HCT116 (cell line): ENCODE results near the gene KRTAP10-10. TPM values are rescaled to one million over a fixed set of nuclear protein-coding genes. Genes with fewer than 3 reads are reported as not detected.
"Not testable (repeated sequence)": the region's sequence is repeated elsewhere in the genome, so short reads cannot be mapped to it uniquely, and the experiment has no call there.

Experiments
- ATAC-seq: fragments of 200-7000 bp; cut with Tn5 transposase; 2 replicates; pipeline ENCODE4 v1.9.1; 2020; ENCODE audit warnings: mild to moderate bottlenecking, moderate library complexity
- BruUV-seq: library from RNA; stranded (reverse); fragments of 400-500 nt; replicated peaks from 2 replicates; lab custom pipeline; 2021; lab: Mats Ljungman, UMichigan
- CTCF ChIA-PET: fragments of 300-600 bp; sonication (Branson Sonifier 250); formaldehyde crosslinking; loops from one replicate; lab custom pipeline; 2021; ENCODE audit warnings: antibody characterized with exemption; lab: Charles Lee
- POLR2A ChIA-PET: fragments of 300-600, 350-600 bp; sonication (Branson Sonifier 250); formaldehyde crosslinking; loops from one replicate; lab custom pipeline; 2021; ENCODE audit warnings: antibody characterized with exemption; lab: Charles Lee
- RAD21 ChIA-PET, 2 experiments: fragments of 300-600 bp; sonication (Branson Sonifier 250); formaldehyde crosslinking; loops; one replicate each; lab custom pipeline; 2023; ENCODE audit warnings: low total read pairs in 2 of 2; ENCODE audit not compliant: uncharacterized antibody in 2 of 2, unreplicated experiment in 2 of 2, low non-redundant PET in 1 of 2; lab: Charles Lee
- DNase-seq: peaks from one replicate; pipeline ENCODE4 v3.0.0-alpha.2; 2010; ENCODE audit warnings: low read depth, low spot score
- H2AFZ ChIP-seq: fragments of 200-600 bp; shearing (Covaris generic), sonication (generic); 2 replicates; pipeline ENCODE4 v1.6.1; 2017; ENCODE audit warnings: low read depth, mixed run types, mixed read lengths, antibody characterized with exemption, low read length; ENCODE audit not compliant: poor library complexity, severe bottlenecking
- H3K27ac ChIP-seq: 2 replicates; pipeline ENCODE4 v1.5.1; 2012; ENCODE audit warnings: low read depth, low read length
- H3K27me3 ChIP-seq: fragments of 200-600 bp; sonication (generic); 2 replicates; pipeline ENCODE4 v1.6.1; 2016; ENCODE audit warnings: mixed run types, low read length, mixed read lengths; ENCODE audit not compliant: insufficient read depth
- H3K36me3 ChIP-seq, 2 experiments: fragments of 200-500 bp in 1 of 2; fragments of 200-600 bp in 1 of 2; sonication (Bioruptor generic) in 1 of 2; sonication (generic) in 1 of 2; 2 replicates each; pipeline versions ENCODE4 v1.5.1 to v1.6.1; 2014 to 2016; ENCODE audit warnings: low read length in 2 of 2, inconsistent platforms in 1 of 2, mixed read lengths in 1 of 2, mixed run types in 1 of 2; ENCODE audit not compliant: insufficient read depth in 2 of 2, control insufficient read depth in 1 of 2
- H3K4me1 ChIP-seq, 2 experiments: fragments of 200-600 bp in 1 of 2; sonication (generic) in 1 of 2; 2 replicates each; pipeline versions ENCODE4 v1.5.1 to v1.6.1; 2012 to 2017; ENCODE audit warnings: low read length in 2 of 2, inconsistent platforms in 1 of 2, mild to moderate bottlenecking in 1 of 2, mixed read lengths in 1 of 2, mixed run types in 1 of 2, moderate library complexity in 1 of 2; ENCODE audit not compliant: insufficient read depth in 2 of 2, control insufficient read depth in 1 of 2
- H3K4me2 ChIP-seq: fragments of 200-600 bp; sonication (generic); 2 replicates; pipeline ENCODE4 v1.6.1; 2017; ENCODE audit warnings: mixed run types, low read length, mixed read lengths
- H3K4me3 ChIP-seq, 2 experiments: fragments of 200-600 bp in 1 of 2; sonication (generic) in 1 of 2; replicated peaks in 1 of 2; 2 replicates each; pipeline ENCODE4 v1.5.1; 2011 to 2016; ENCODE audit warnings: low read length in 2 of 2, control low read depth in 1 of 2, low read depth in 1 of 2, mild to moderate bottlenecking in 1 of 2, mixed read lengths in 1 of 2, mixed run types in 1 of 2
- H3K79me2 ChIP-seq: fragments of 200-600 bp; sonication (generic); 2 replicates; pipeline ENCODE4 v1.6.1; 2017; ENCODE audit warnings: mild to moderate bottlenecking, mixed run types, low read length, moderate library complexity, mixed read lengths; ENCODE audit not compliant: insufficient read depth
- H3K9ac ChIP-seq: fragments of 200-600 bp; sonication (generic); 2 replicates; pipeline ENCODE4 v1.6.1; 2016; ENCODE audit warnings: low read length, mixed read lengths
- H3K9me2 ChIP-seq: fragments of 200-600 bp; sonication (generic), shearing (Covaris generic); 2 replicates; pipeline ENCODE4 v1.6.1; 2017; ENCODE audit warnings: mixed run types, mild to moderate bottlenecking, moderate library complexity; ENCODE audit not compliant: insufficient read depth
- H3K9me3 ChIP-seq, 2 experiments: fragments of 200-500 bp in 1 of 2; fragments of 200-600 bp in 1 of 2; sonication (Bioruptor generic) in 1 of 2; sonication (generic) in 1 of 2; 2 replicates each; pipeline ENCODE4 v1.6.1; 2014 to 2017; ENCODE audit warnings: low read length in 2 of 2, mixed read lengths in 2 of 2, inconsistent platforms in 1 of 2, low read depth in 1 of 2, mild to moderate bottlenecking in 1 of 2, mixed run types in 1 of 2, moderate library complexity in 1 of 2; ENCODE audit not compliant: control insufficient read depth in 1 of 2, insufficient read depth in 1 of 2
- H4K20me1 ChIP-seq: fragments of 200-600 bp; sonication (generic), shearing (Covaris generic); 2 replicates; pipeline ENCODE4 v1.6.1; 2017; ENCODE audit warnings: mixed run types, mild to moderate bottlenecking, moderate library complexity; ENCODE audit not compliant: insufficient read depth
- EGR1 ChIP-seq: IDR thresholded peaks from 2 replicates; pipeline ENCODE4 v1.6.1; 2012; ENCODE audit warnings: low read depth
- EZH2 ChIP-seq: fragments of 200-600 bp; sonication (generic); IDR thresholded peaks from 2 replicates; pipeline ENCODE4 v1.6.1; 2017; ENCODE audit warnings: antibody characterized with exemption, mixed run types
- POLR2A ChIP-seq: IDR thresholded peaks from 2 replicates; pipeline ENCODE4 v1.7.0; 2011; ENCODE audit warnings: borderline replicate concordance; ENCODE audit not compliant: insufficient read depth, insufficient read length; ENCODE audit errors: extremely low read depth
- POLR2AphosphoS5 ChIP-seq: IDR thresholded peaks from 2 replicates; pipeline ENCODE4 v1.6.1; 2011; ENCODE audit warnings: mild to moderate bottlenecking, low read depth, low read length, moderate library complexity
- RAD21 ChIP-seq: IDR thresholded peaks from 2 replicates; pipeline ENCODE4 v1.6.1; 2012; ENCODE audit warnings: low read depth, mild to moderate bottlenecking
- ZFX ChIP-seq: fragments of 450-650 bp; IDR thresholded peaks from 2 replicates; pipeline ENCODE4 v1.6.1; 2017
- intact Hi-C: fragments of 100-400 bp; cut with micrococcal nuclease; formaldehyde crosslinking; loops from 2 replicates; pipeline ENCODE4 v1.10.0; 2022
- total RNA-seq: library from RNA; stranded (reverse); gene quantifications from one replicate; pipeline ENCODE4 v1.2.1, GENCODE V29; 2021; ENCODE audit not compliant: unreplicated experiment
- TF ChIP-seq, protein P1 (sequence below): IDR thresholded peaks from 2 replicates; pipeline ENCODE4 v1.6.1; 2011; ENCODE audit warnings: mild to moderate bottlenecking, low read length, moderate library complexity; ENCODE audit not compliant: insufficient replicate concordance; ENCODE audit errors: extremely low read depth
- TF ChIP-seq, protein P2 (sequence below), 3 experiments: fragments of 200-600 bp in 1 of 3; sonication (generic) in 1 of 3; IDR thresholded peaks in 2 of 3; conservative IDR thresholded peaks in 1 of 3; 2 replicates each; pipeline ENCODE4 v1.5.1; 2012 to 2017; ENCODE audit warnings: low read depth in 2 of 3, low read length in 2 of 3, antibody characterized with exemption in 1 of 3, borderline replicate concordance in 1 of 3, control low read depth in 1 of 3, mild to moderate bottlenecking in 1 of 3, mixed read lengths in 1 of 3, mixed run types in 1 of 3, moderate library complexity in 1 of 3; ENCODE audit not compliant: insufficient read depth in 1 of 3

Gene KRTAP10-10
- total RNA-seq, 1 experiment from 2014 or later: not detected

DNA sequence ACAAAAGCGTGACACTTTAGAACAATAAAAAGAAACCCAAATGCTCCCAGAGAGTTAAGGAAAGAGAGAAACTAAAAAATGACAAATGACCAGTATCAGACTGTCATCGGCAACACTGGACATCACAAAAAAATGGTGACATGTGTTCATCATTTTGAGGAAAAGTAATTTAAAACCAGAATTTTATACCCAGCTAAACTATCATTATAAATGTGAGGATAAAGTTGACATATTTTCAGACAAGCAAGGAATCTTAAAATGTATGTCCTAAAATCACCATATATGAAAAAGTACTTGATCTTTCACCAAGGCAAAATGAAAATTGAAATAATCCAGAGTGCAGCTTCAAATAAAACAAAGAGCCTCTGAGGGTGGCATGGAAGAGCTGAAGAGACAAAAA is 7.7 kb downstream of the KRTAP10-10 start (continued):
- TF ChIP-seq EZH2 (no peak), EGR1 (no peak)
- TF ChIP-seq, all 23 proteins: peak for 0

DNA sequence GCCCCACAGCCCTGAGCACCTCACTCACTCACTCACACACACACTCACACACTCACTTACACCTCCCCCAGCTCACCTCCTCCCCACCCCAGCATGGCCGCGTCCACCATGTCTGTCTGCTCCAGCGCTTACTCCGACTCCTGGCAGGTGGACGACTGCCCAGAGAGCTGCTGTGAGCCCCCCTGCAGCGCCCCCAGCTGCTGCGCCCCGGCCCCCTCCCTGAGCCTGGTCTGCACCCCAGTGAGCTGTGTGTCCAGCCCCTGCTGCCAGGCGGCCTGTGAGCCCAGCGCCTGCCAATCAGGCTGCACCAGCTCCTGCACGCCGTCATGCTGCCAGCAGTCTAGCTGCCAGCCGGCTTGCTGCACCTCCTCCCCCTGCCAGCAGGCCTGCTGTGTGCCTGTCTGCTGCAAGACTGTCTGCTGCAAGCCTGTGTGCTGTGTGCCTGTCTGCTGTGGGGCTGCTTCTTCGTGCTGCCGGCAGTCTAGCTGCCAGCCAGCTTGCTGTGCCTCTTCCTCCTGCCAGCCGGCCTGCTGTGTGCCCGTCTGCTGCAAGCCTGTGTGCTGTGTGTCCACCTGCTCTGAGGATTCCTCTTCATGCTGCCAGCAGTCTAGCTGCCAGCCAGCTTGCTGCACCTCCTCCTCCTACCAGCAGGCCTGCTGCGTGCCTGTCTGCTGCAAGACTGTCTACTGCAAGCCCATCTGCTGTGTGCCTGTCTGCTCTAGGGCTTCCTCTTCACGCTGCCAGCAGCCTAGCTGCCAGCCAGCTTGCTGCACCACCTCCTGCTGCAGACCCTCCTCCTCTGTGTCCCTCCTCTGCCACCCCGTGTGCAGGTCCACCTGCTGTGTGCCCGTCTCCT is 9.4 kb downstream of the KRTAP10-10 start, which contains the start of gene KRTAP10-11:
KRTAP10-11 (plus strand) TSS at position 49 of the 856 bp plus-strand sequence; CDS start at position 94, 45 bp downstream.
- H3K9ac ChIP-seq, H3K4me1 ChIP-seq, H3K4me2 ChIP-seq, H3K27me3 ChIP-seq, RAD21 ChIA-PET, intact Hi-C loops, DNase-seq, POLR2A ChIA-PET, H3K27ac ChIP-seq, H3K79me2 ChIP-seq, H3K4me3 ChIP-seq, H2AFZ ChIP-seq, H3K9me2 ChIP-seq, ATAC-seq, H4K20me1 ChIP-seq, BruUV-seq, CTCF ChIA-PET, H3K36me3 ChIP-seq: not testable (repeated sequence)
- H3K9me3 ChIP-seq: peaks cover 6 to 17% of the 10 kb centered on the region in 2 experiments; a peak in 2 of 4 replicates

DNA sequence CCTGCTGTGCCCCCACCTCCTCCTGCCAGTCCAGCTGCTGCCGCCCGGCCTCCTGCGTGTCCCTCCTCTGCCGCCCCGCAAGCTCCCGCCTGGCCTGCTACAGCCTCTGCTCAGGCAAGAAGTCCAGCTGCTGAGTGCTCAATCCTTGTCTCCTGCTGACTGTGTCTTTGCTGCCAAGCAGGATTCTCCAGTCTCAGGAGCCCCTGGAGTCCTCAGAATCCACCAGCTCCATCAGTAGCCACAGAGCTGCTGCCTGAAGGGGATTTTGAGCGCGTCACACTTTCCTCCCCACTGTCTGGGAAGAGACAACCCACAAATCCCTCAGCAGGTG is 10.0 kb downstream of the KRTAP10-10 start:
- H3K9ac ChIP-seq: no peak overlapping the region
- H3K27me3 ChIP-seq: no peaks in the 10 kb centered on the region
- H3K9me3 ChIP-seq: peaks cover 6 to 17% of the 10 kb centered on the region in 2 experiments; a peak in 2 of 4 replicates
- no peaks in the 10 kb centered on the region for H3K9me2 ChIP-seq
- H3K4me2 ChIP-seq: no peak overlapping the region
- no peak overlapping the region for H2AFZ ChIP-seq
- H3K27ac ChIP-seq: no peak overlapping the region
- no peaks in the 10 kb centered on the region for H3K79me2 ChIP-seq
- ChIA-PET RAD21 (no interaction called here), POLR2A (no interaction called here), CTCF (no interaction called here)
- H4K20me1 ChIP-seq: no peaks in the 10 kb centered on the region
- no peak overlapping the region for H3K4me3 ChIP-seq
- H3K4me1 ChIP-seq: no peaks in the 10 kb centered on the region
- DNase-seq (no peak), ATAC-seq (no peak)
- intact Hi-C loops: no loop called here
- H3K36me3 ChIP-seq: no peaks in the 10 kb centered on the region
- BruUV-seq: no TSS peak
- no peak for TF ChIP-seq POLR2AphosphoS5
- TF ChIP-seq, protein P1, sequence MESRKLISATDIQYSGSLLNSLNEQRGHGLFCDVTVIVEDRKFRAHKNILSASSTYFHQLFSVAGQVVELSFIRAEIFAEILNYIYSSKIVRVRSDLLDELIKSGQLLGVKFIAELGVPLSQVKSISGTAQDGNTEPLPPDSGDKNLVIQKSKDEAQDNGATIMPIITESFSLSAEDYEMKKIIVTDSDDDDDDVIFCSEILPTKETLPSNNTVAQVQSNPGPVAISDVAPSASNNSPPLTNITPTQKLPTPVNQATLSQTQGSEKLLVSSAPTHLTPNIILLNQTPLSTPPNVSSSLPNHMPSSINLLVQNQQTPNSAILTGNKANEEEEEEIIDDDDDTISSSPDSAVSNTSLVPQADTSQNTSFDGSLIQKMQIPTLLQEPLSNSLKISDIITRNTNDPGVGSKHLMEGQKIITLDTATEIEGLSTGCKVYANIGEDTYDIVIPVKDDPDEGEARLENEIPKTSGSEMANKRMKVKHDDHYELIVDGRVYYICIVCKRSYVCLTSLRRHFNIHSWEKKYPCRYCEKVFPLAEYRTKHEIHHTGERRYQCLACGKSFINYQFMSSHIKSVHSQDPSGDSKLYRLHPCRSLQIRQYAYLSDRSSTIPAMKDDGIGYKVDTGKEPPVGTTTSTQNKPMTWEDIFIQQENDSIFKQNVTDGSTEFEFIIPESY: no peak
- no peak for TF ChIP-seq RAD21
- no peak for TF ChIP-seq POLR2A
- TF ChIP-seq ZFX: no peak
- TF ChIP-seq, protein P2, sequence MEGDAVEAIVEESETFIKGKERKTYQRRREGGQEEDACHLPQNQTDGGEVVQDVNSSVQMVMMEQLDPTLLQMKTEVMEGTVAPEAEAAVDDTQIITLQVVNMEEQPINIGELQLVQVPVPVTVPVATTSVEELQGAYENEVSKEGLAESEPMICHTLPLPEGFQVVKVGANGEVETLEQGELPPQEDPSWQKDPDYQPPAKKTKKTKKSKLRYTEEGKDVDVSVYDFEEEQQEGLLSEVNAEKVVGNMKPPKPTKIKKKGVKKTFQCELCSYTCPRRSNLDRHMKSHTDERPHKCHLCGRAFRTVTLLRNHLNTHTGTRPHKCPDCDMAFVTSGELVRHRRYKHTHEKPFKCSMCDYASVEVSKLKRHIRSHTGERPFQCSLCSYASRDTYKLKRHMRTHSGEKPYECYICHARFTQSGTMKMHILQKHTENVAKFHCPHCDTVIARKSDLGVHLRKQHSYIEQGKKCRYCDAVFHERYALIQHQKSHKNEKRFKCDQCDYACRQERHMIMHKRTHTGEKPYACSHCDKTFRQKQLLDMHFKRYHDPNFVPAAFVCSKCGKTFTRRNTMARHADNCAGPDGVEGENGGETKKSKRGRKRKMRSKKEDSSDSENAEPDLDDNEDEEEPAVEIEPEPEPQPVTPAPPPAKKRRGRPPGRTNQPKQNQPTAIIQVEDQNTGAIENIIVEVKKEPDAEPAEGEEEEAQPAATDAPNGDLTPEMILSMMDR (IDR thresholded peaks at IDR 0.05 in 2 of 3, conservative IDR thresholded peaks at IDR 0.05 in 1 of 3; ENCODE audit: borderline replicate concordance in 1 of 3, insufficient read depth in 1 of 3, low read depth in 2 of 3, low read length in 2 of 3): no peak
